ENCODE measurements around the gene CFAP68. TPM values are rescaled to one million over a fixed set of nuclear protein-coding genes. Genes with fewer than 3 reads are reported as not detected.

The CFAP68 gene
- total and polyA plus RNA-seq, 11 donors = 11.9 to 39.5 (median 31.8) TPM

DNA sequence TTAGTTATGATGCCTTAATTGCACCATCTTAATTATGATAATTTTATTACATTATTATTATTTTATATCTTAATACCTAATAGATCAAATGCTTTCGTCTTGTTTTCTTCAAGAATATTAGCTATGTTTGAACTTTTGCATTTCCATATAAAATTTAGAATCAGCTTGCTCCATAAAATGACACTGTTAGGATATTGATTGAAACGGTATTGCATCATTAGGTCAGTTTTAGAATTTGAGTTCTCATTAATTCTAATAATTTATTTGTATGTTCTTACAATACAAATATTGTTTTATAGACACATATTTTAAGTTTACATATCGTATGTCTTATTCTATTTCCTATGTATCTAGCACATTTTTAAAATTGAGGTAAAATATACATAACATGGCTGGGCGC lies 6.7 kb downstream of the CFAP68 start:
- TF ChIP-seq CTCF (IDR thresholded peaks at IDR 0.05) (no peak), POLR2A (IDR thresholded peaks at IDR 0.05) (no peak)
- H3K27ac ChIP-seq = no peak overlapping the region
- H3K4me3 ChIP-seq = no peak overlapping the region
- no peaks in the 10 kb centered on the region for H3K27me3 ChIP-seq
- DNase-seq (no peak), ATAC-seq (no peak)
- 67 to 92% (median 80%) methylated on average over 4 of the region's 4 CpGs for WGBS, 4 donors
- intact Hi-C loops (cut with DNase I) = no loop called here
- H3K36me3 ChIP-seq = peaks cover 0 to 17% (median 3%) of the 10 kb centered on the region in 9 donors
- no peaks in the 10 kb centered on the region for H3K4me1 ChIP-seq
- no peaks in the 10 kb centered on the region for H3K9me3 ChIP-seq

DNA sequence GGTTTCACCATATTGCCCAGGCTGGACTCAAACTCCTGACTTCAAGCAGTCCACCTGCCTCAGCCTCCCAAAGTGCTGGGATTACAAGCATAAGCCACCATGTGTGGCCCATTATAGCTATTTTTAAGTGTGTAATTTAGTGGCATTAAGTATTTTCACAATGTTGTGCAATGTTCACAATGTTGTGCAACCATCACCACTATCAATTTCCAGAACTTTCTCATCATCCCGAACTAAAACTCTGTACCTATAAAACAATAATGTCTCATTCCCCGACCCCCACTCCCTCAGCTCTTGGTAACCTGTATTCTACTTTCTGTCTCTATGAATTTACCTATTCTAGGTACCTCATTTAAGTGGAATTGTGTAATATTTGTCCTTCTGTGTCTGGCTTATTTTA lies 7.5 kb downstream of the CFAP68 start:
- intact Hi-C loops (cut with DNase I) = no loop called here
- DNase-seq = no peak
- 87 to 93% (median 89%) methylated on average over 2 of the region's 2 CpGs for WGBS, 4 donors

DNA sequence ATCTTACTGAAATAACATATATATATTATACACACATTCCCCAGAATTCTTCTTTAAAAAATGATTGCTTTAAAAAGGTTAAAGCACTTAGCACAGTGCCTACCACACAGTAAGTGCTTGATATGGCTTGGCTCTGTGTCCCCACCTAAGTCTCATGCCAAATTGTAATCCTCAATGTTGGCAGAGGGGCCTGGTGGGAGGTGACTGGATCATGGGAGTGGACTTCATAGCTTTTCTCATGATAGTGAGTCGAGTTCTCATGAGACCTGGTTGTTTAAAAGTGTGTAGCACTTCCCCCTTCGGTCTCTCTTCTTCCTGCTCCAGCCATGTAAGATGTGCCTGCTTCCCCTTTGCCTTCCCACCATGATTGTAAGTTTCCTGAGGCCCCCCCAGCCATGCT lies 26.1 kb downstream of the CFAP68 start:
- peaks cover 0 to 33% (median 18%) of the 10 kb centered on the region in 9 donors for H3K36me3 ChIP-seq
- no peak for TF ChIP-seq CTCF (IDR thresholded peaks at IDR 0.05)
- TF ChIP-seq POLR2A (IDR thresholded peaks at IDR 0.05) = no peak
- no peaks in the 10 kb centered on the region for H3K9me3 ChIP-seq
- H3K27ac ChIP-seq = peak overlapping the region in 9 of 12 donors; percentile 24 to 97 (median 56)
- intact Hi-C loops (cut with DNase I) = no loop called here
- peak; percentile 32 to 72 (median 51) for ATAC-seq
- 11 to 24% (median 15%) methylated on average over 2 of the region's 2 CpGs for WGBS, 4 donors
- peaks cover 0 to 11% (median 0%) of the 10 kb centered on the region in 12 donors for H3K4me1 ChIP-seq
- H3K4me3 ChIP-seq = no peak overlapping the region
- H3K27me3 ChIP-seq = no peaks in the 10 kb centered on the region
- peak in 3 of 5 donors; percentile 40 to 51 (median 46) for DNase-seq

More for the DNA sequence above, 7.5 kb downstream of the CFAP68 start:
- Histone ChIP-seq H3K4me1 (no peaks in the 10 kb centered on the region), H3K36me3 (peaks cover 0 to 17% (median 3%) of the 10 kb centered on the region in 9 donors), H3K27me3 (no peaks in the 10 kb centered on the region), H3K27ac (no peak overlapping the region), H3K9me3 (peaks cover 0 to under 1% (median 0%) of the 10 kb centered on the region in 12 donors), H3K4me3 (no peak overlapping the region)
- no peak for TF ChIP-seq CTCF (IDR thresholded peaks at IDR 0.05)
- TF ChIP-seq POLR2A (IDR thresholded peaks at IDR 0.05) = no peak
- ATAC-seq = no peak

- no peak for TF ChIP-seq CTCF (IDR thresholded peaks at IDR 0.05)
- no peak for TF ChIP-seq POLR2A (IDR thresholded peaks at IDR 0.05)
- intact Hi-C loops (cut with DNase I) = no loop called here
- Histone ChIP-seq H3K4me1 (peaks cover 0 to 18% (median 0%) of the 10 kb centered on the region in 12 donors), H3K36me3 (peaks cover 0 to 34% (median 18%) of the 10 kb centered on the region in 9 donors), H3K4me3 (no peak overlapping the region), H3K9me3 (no peaks in the 10 kb centered on the region), H3K27me3 (no peaks in the 10 kb centered on the region), H3K27ac (peak overlapping the region in 8 of 12 donors; percentile 3 to 97 (median 52))
- 84 to 91% (median 89%) methylated on average over 1 of the region's 1 CpG for WGBS, 4 donors
- DNase-seq (no peak), ATAC-seq (peak in 3 of 4 donors; percentile 9 to 30 (median 21))
Measured at GRCh38 chr11:111906680-111907079, 27.3 kb downstream of the CFAP68 start.

All from heart left ventricle (tissue), 16 donors.